NCI-H524 treated with DMSO at 0.1 percent for 48 hours (cell line): ENCODE data around the gene HDGFL2.
"Not testable (repeated sequence)": the region's sequence is repeated elsewhere in the genome, so short reads cannot be mapped to it uniquely, and the experiment has no call there.

ENCODE experiments used
- DNase-seq: peaks from one replicate; lab custom pipeline; 2025; lab: John Stamatoyannopoulos, UW

The HDGFL2 gene

GRCh38 chr19:4536798-4537197, 64.7 kb downstream of the HDGFL2 start:
- DNase-seq, result no peak

GRCh38 chr19:4537953-4538600, 66.0 kb downstream of the HDGFL2 start:
- DNase-seq, result no peak

DNA sequence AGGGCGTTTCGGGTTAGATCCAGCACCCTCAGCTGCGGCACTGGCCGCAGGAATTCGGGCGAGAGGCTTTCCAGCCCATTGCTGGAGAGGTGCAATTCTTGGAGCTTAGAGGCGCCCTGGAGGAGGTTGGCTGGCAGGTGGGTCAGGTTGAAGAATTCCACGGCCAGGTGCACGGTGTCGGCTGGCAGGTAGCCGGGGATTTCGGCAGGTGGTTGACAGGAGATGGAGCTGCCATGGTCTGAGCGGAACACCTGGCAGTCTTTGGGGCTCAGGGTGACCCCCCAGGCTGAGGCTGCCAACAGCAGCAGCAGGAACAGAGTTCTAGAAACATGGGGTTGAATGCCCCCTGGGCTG, 66.5 kb downstream of the HDGFL2 start:
- DNase-seq, result no peak

GRCh38 chr19:4539169-4539692, 67.1 kb downstream of the HDGFL2 start:
- no peak for DNase-seq

DNA sequence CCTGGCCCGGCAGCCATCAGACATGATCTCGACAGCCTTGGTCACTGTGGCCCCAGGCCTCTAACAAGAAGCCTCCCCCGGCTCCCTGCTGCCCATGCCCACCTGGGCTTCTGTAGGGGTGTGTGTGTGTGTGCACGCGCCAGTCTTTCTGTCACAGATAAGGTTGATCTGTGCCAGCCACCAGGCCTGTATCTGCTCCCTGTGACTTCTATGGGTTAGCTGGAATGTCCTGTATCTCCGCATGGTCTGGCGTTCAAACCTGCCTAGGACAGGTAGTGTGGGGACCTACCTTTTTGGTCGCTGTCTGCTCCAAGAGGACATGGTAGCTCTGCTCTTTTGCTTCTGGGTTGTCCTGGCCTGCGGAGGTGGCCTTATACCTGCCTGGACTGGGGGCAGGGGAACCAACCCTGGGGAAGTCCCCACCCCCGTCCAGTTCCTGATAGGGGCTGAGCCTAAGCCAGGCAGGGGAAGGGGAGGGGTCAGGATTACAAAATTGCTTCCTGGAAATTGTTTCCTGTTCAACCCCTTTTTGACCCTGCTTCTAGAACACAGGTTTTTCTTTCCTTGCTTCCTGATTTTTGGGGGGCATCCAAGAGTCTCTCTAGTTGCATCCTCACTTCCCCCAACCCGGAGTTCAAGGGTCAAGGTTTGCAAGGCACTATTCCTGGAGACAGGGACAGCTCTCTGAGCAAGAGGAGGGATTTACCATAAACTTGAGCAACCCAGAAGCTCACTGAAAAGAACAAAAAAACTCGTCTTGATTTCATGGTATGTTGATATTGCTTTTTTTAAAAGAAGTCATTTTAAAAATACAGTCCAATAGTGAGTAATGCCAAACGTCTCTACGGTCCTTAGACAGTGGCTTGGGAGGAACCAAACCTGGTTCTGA, 67.8 kb downstream of the HDGFL2 start, which contains the start of gene LRG1:
TSS of gene LRG1 (minus strand) at position 344 of the 889 bp plus-strand sequence. CDS start at position 321, 23 bp downstream.
- DNase-seq, result no peak

- no peak for DNase-seq
These were observed 69.2 kb downstream of the HDGFL2 start for GRCh38 chr19:4541114-4541805.

DNA sequence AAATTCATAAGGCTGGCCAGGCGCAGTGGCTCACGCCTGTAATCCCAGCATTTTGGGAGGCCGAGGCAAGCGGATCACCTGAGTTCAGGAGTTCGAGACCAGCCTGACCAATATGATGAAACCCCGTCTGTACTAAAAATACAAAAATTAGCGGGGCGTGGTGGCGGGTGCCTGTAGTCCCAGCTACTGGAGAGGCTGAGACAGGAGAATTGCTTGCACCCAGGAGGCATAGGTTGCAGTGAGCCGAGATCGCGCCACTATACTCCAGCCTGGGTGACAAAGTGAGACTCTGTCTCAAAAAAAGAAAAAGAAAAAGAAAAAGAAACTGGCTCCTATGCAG, 69.7 kb downstream of the HDGFL2 start:
- not testable (repeated sequence) for DNase-seq

DNA sequence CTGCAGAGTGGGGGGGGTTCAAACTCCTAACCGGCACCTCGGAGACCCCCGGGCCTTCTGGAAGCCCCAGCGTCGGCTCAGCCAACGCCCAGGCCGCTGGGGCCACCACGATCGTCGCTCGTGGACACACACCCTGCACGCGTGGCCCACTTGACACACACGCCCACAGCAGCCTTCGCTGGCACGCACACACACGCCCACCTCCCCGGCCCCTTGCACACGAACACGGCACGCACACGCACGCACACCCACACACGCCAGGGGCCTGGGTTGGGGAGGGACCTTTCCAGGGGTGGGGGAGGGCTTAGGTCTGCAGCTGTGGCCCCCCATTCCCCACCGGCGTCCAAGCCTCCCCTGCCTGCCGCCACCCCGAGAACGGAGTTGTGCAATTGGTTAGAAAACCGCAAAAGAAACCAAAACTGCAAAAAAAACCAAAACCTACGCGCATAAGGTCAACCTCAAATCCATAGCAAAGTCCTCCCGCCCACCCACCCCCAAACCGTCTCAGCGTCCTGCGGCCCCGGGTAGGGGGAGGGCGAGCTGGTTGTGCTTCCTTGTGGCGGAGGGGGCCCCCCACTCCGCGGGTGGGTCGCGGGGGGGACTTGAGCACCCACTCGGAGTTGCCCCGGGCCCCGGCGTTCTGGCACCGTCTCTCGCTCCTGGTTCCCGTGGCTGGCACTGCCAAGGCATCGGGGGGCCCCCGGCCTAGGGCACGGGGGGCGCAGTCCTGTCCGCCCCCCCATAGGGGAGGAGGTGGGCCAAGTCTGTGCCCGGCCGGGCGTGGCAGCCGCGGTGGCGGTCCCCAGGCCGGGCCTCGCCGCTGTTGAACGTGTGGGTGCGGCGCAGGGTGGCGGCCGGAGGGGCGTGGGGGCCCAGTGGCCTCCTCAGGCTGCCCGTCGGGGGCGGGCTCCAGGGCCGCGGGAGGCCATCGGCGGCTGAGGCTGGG, 71.1 kb downstream of the HDGFL2 start:
- no peak for DNase-seq

DNA sequence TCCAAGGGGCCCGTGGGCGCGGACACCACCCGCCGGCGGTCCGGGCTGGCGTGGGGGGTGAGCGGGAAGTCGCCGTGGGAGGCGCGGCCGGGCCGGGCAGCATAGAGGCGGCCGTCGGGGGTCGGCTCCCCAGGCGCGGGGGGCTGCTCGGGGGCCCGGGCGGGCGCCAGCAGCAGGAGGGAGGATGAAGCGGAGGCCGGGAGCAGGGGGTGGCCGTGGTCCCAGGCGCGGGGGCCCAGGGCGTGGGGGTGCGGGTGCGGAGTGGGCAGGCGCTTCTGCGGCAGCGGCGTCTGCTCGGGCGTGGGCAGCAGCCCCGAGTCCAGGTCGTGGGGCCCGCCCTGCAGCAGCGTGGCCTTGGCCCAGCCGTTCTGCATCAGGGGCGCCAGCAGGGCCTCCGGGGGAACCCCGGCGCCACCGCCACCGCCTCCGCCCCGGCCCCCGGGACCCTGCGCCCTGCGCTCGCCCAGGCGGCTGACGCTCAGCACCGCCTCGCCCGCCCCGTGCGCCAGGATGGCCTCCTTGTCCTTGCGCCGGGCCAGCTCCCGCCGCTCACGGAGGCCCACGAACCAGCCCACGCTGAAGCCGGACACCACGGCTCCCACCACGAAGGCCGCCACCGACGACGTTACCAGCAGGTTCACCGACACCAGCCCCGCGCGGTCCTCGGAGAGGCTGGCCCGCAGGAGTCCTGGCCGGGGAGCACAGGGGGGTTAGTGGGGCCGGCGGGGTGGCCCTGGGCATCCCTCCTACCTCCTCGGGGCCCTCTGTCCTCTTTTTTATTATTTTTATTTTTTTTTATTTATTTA, 71.9 kb downstream of the HDGFL2 start:
- no peak for DNase-seq

DNA sequence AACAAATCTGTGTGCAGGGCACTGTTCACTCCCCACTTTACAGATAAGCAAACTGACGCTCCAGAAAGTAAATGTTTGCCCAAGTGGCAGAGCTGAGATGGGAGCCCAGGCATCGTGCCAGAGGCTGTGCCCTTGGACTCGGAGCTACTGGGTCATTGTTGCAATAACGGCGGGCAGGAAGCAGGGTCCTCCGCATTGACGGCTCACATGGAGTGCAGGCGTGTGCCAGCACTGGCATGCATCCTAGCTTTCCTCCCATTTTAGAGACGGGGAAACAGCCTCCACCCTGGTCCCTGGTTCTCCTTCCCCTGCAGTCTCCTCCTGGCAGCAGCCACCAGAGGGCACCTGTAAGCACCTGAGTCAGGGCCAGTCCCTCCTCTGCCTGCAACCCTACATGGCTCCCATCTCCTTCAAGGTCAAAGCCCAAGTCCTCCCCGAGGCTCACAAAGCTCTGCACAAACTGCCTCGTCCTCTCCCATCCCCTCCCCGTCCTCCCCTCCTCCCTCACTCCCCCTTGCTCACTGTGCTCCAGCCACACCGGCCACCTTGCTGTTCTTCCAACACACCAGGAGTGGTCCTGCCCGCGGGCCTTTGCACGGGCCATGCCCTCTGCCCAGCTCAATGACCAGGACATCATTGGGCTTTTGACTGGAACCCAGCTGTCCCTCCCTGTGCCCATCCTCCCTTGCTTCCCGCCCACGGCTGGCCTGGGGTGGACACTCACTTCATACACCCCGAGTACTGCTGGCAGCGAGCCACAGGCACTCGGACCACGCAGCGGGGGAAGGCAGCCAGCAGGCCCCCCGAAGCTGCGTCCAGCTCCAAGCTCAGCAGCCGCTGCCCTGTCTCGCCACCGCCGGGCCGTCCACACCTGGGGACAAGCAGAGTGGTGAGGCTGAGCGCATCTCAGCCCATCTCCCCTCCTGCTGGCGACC, 75.5 kb downstream of the HDGFL2 start:
- no peak for DNase-seq

DNA sequence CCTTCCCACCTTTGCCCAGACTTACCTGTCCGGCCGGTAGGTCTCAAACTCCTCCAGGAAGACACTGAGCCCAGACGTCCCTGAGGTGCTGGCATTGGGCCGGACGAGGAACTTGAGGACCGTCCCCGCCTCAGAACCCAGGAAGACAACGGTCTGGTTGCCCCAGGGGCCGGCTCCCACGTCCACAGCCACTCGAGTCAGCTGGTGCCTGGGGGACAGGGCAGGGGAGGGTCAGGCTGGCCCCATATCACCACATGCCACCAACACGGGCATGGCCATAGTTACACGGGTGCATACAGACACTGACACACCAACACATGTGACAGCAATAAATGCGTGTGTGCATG, 76.1 kb downstream of the HDGFL2 start:
- DNase-seq, result no peak

DNA sequence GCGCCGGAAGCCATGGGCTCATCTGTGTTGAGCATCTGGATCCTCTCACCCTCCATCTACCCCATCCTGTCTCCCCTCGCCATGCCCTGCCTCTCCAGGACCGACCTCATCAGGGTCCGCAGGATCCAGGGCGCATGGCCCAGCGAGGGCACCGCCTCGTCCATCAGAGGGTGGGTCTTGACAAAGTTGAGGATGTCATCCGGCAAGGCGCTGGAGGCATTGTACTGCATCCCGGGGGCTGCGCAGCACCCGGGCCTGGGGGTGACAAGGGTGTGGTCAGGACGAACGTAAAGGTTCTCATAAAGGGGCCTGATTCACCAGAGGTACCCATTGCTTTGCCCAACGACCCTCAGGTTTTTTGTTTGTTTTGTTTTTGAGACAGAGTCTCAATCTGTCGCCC, 77.9 kb downstream of the HDGFL2 start:
- no peak for DNase-seq

GRCh38 chr19:4550479-4551050, 78.5 kb downstream of the HDGFL2 start:
- no peak for DNase-seq
